A549 (cell line): Measurements from ENCODE around the gene ARHGAP22. TPM values are rescaled to one million over a fixed set of nuclear protein-coding genes. Genes with fewer than 3 reads are reported as not detected.

Experiments used
- ATAC-seq, 2 experiments: fragments of 200-7000 bp in 1 of 2; fragments of >200 bp in 1 of 2; cut with Nextera tagmentation in 1 of 2; cut with Tn5 transposase in 1 of 2; 3 replicates each; pipeline versions ENCODE4 v1.8.0 to v1.9.1; 2018 to 2020; ENCODE audit warnings: mild to moderate bottlenecking in 1 of 2, moderate library complexity in 1 of 2
- CTCF ChIA-PET: fragments of 300-600 bp; sonication (Branson Sonifier 250); formaldehyde crosslinking; extraction: SDS; loops from one replicate; lab custom pipeline; 2021; ENCODE audit warnings: antibody characterized with exemption, inconsistent platforms; lab: Yijun Ruan, JAX
- POLR2A ChIA-PET: fragments of 350-600 bp; formaldehyde crosslinking; extraction: SDS; loops from one replicate; lab custom pipeline; 2021; ENCODE audit warnings: antibody characterized with exemption, inconsistent platforms; lab: Yijun Ruan, JAX
- DNase-seq, 2 experiments: peaks; one replicate each; pipeline versions ENCODE4 v3.0.0 to v3.0.0-alpha.2; 2011 to 2016; ENCODE audit warnings: low read depth in 1 of 2, low spot score in 1 of 2
- FAIRE-seq: peaks from 2 replicates; lab custom pipeline; 2011; peaks lifted over from hg19 to GRCh38; lab: Jason Lieb, UNC
- H3K27ac ChIP-seq, 2 experiments: fragments of >200 bp; sonication (Bioruptor Twin); formaldehyde crosslinking; 3 replicates each; pipeline ENCODE4 v1.5.1; 2016 to 2017
- H3K4me1 ChIP-seq: fragments of >200 bp; sonication (Bioruptor Twin); formaldehyde crosslinking; 3 replicates; pipeline ENCODE4 v1.6.1; 2016
- H3K4me2 ChIP-seq: fragments of >200 bp; sonication (Bioruptor Twin); formaldehyde crosslinking; 3 replicates; pipeline ENCODE4 v1.6.1; 2016
- H3K4me3 ChIP-seq: fragments of >200 bp; sonication (Bioruptor Twin); formaldehyde crosslinking; 3 replicates; pipeline ENCODE4 v1.5.1; 2016
- H3K9me3 ChIP-seq: fragments of >200 bp; sonication (Bioruptor Twin); formaldehyde crosslinking; 3 replicates; pipeline ENCODE4 v1.6.1; 2016
- ATOH8 ChIP-seq: fragments of 250-450 bp; sonication (Bioruptor Pico); IDR thresholded peaks from 2 replicates; pipeline ENCODE4 v1.5.0; 2020; ENCODE audit warnings: low read depth, mild to moderate bottlenecking, moderate library complexity
- BHLHE40 ChIP-seq: IDR thresholded peaks from 2 replicates; pipeline ENCODE4 v1.6.1; 2012; ENCODE audit warnings: low read depth, low read length, inconsistent platforms
- CBX8 ChIP-seq: fragments of 200-600 bp; sonication (generic); IDR thresholded peaks from 2 replicates; pipeline ENCODE4 v1.6.1; 2016
- CHD2 ChIP-seq: fragments of 150-350 bp; IDR thresholded peaks from 2 replicates; pipeline ENCODE4 v1.6.1; 2014; ENCODE audit warnings: low read length; ENCODE audit not compliant: partially characterized antibody
- EHF ChIP-seq: fragments of 250-450 bp; sonication (Bioruptor Pico); IDR thresholded peaks from 2 replicates; pipeline ENCODE4 v1.5.0; 2020; ENCODE audit warnings: mild to moderate bottlenecking
- EHMT2 ChIP-seq: fragments of 200-600 bp; sonication (generic); IDR thresholded peaks from 2 replicates; pipeline ENCODE4 v1.6.1; 2016; ENCODE audit warnings: antibody characterized with exemption, low read depth, mild to moderate bottlenecking, moderate library complexity
- ELK1 ChIP-seq: fragments of 150-350 bp; IDR thresholded peaks from 2 replicates; pipeline ENCODE4 v1.6.1; 2014; ENCODE audit warnings: low read depth, mild to moderate bottlenecking, low read length
- ESRRA ChIP-seq: fragments of 150-350 bp; IDR thresholded peaks from 2 replicates; pipeline ENCODE4 v1.6.1; 2014; ENCODE audit warnings: mild to moderate bottlenecking, low read length, borderline replicate concordance
- FOXS1 ChIP-seq: fragments of 250-450 bp; sonication (Bioruptor Pico); IDR thresholded peaks from 2 replicates; pipeline ENCODE4 v1.5.0; 2020; ENCODE audit warnings: mild to moderate bottlenecking, moderate library complexity
- GATA3 ChIP-seq: IDR thresholded peaks from 2 replicates; pipeline ENCODE4 v1.6.1; 2012; ENCODE audit warnings: borderline replicate concordance
- HDAC2 ChIP-seq: fragments of 200-600 bp; sonication (generic); IDR thresholded peaks from 2 replicates; pipeline ENCODE4 v1.6.1; 2016
- HEYL ChIP-seq: fragments of 250-450 bp; sonication (Bioruptor Pico); IDR thresholded peaks from 2 replicates; pipeline ENCODE4 v1.8.0; 2021; ENCODE audit warnings: mild to moderate bottlenecking, moderate library complexity
- HMGXB4 ChIP-seq: fragments of 250-450 bp; sonication (Bioruptor Pico); IDR thresholded peaks from 2 replicates; pipeline ENCODE4 v1.5.0; 2021; ENCODE audit warnings: mild to moderate bottlenecking, moderate library complexity, borderline replicate concordance
- HOXA7 ChIP-seq: fragments of 250-450 bp; sonication (Bioruptor Pico); IDR thresholded peaks from 2 replicates; pipeline ENCODE4 v1.5.0; 2020; ENCODE audit warnings: mild to moderate bottlenecking, moderate library complexity
- JUN ChIP-seq, 2 experiments: fragments of >200 bp; sonication (Bioruptor Twin); formaldehyde crosslinking; IDR thresholded peaks; 2 replicates in 1 of 2; 3 replicates in 1 of 2; pipeline ENCODE4 v1.6.1; 2016 to 2017
- KDM5A ChIP-seq: fragments of 200-600 bp; sonication (generic); IDR thresholded peaks from 2 replicates; pipeline ENCODE4 v1.6.1; 2016; ENCODE audit warnings: antibody characterized with exemption, mild to moderate bottlenecking
- MAFK ChIP-seq: fragments of 450-650 bp; IDR thresholded peaks from 2 replicates; pipeline ENCODE4 v1.6.1; 2014; ENCODE audit not compliant: partially characterized antibody
- MAX ChIP-seq: IDR thresholded peaks from 2 replicates; pipeline ENCODE4 v1.6.1; 2012
- MAZ ChIP-seq: fragments of 150-350 bp; IDR thresholded peaks from 2 replicates; pipeline ENCODE4 v1.6.1; 2014; ENCODE audit warnings: antibody characterized with exemption, low read depth, low read length, borderline replicate concordance
- NR3C1 ChIP-seq: fragments of >200 bp; sonication (Bioruptor Twin); formaldehyde crosslinking; IDR thresholded peaks from 3 replicates; pipeline ENCODE4 v1.6.1; 2017
- PHF8 ChIP-seq: fragments of 200-600 bp; sonication (generic); IDR thresholded peaks from 2 replicates; pipeline ENCODE4 v1.6.1; 2016; ENCODE audit warnings: low read depth, mild to moderate bottlenecking, antibody characterized with exemption, moderate library complexity, borderline replicate concordance
- RAD21 ChIP-seq, 2 experiments: fragments of >200 bp in 1 of 2; sonication (Bioruptor Twin) in 1 of 2; formaldehyde crosslinking in 1 of 2; IDR thresholded peaks in 1 of 2; conservative IDR thresholded peaks in 1 of 2; 2 replicates in 1 of 2; 3 replicates in 1 of 2; pipeline ENCODE4 v1.6.1; 2012 to 2018; ENCODE audit warnings: inconsistent platforms in 1 of 2
- RARB ChIP-seq: fragments of 250-450 bp; sonication (Bioruptor Pico); IDR thresholded peaks from 2 replicates; pipeline ENCODE4 v1.8.0; 2021; ENCODE audit warnings: mild to moderate bottlenecking, moderate library complexity
- REST ChIP-seq: fragments of 200-600 bp; sonication (generic); IDR thresholded peaks from 2 replicates; pipeline ENCODE4 v1.6.1; 2016; ENCODE audit warnings: antibody characterized with exemption, mild to moderate bottlenecking, moderate library complexity
- RNF2 ChIP-seq: fragments of 200-600 bp; sonication (generic); IDR thresholded peaks from 2 replicates; pipeline ENCODE4 v1.6.1; 2016; ENCODE audit warnings: low read depth, mild to moderate bottlenecking, antibody characterized with exemption, moderate library complexity, borderline replicate concordance
- USF2 ChIP-seq: fragments of 450-650 bp; IDR thresholded peaks from 2 replicates; pipeline ENCODE4 v1.6.1; 2014; ENCODE audit warnings: antibody characterized with exemption
- ZC3H11A ChIP-seq: fragments of 450-650 bp; IDR thresholded peaks from 2 replicates; pipeline ENCODE4 v1.6.1; 2014; ENCODE audit warnings: antibody characterized with exemption, mild to moderate bottlenecking
- ZSCAN20 ChIP-seq: fragments of 250-450 bp; sonication (Bioruptor Pico); IDR thresholded peaks from 2 replicates; pipeline ENCODE4 v1.8.0; 2022; ENCODE audit warnings: mild to moderate bottlenecking, moderate library complexity
- WGBS: methylation state at CpG from one replicate; pipeline ENCODE4 v1.1.6; 2017; ENCODE audit errors: missing lambda C conversion rate; 5-methylcytosine and 5-hydroxymethylcytosine counted together
- polyA plus RNA-seq, 4 experiments: library from polyadenylated mRNA; depleted of rRNA in 3 of 4; stranded (reverse); fragments of >200 nt; fragmentation: RNase III in 1 of 4; extraction: RNeasy Plus Mini Kit Qiagen cat#74134 plus additional on column Dnase treatment in 1 of 4; gene quantifications; 2 replicates in 3 of 4; 3 replicates in 1 of 4; pipeline ENCODE4 v1.2.3, GENCODE V29; 2011 to 2017

Gene ARHGAP22
- polyA plus RNA-seq, 2 of the 4 experiments (the other 2 are of a cell fraction): 1.9 to 3.2 TPM

GRCh38 chr10:48533540-48533939 is 71.3 kb downstream of the ARHGAP22 start:
- POLR2A ChIA-PET: no interaction called here
- DNase-seq: no peak
- no peak for TF ChIP-seq KDM5A
- TF ChIP-seq HOXA7 (CRISPR knock-in tag): no peak
- TF ChIP-seq EHMT2: no peak
- no peak for TF ChIP-seq RAD21 (conservative IDR thresholded peaks at IDR 0.05 in 1 of 2, IDR thresholded peaks at IDR 0.05 in 1 of 2)
- no peak for TF ChIP-seq HEYL (CRISPR knock-in tag)
- TF ChIP-seq REST: no peak
- no peak for TF ChIP-seq CBX8
- no peak for TF ChIP-seq CHD2
- TF ChIP-seq RARB (CRISPR knock-in tag): no peak
- TF ChIP-seq FOXS1 (CRISPR knock-in tag): no peak
- no peak for TF ChIP-seq NR3C1
- no peak for TF ChIP-seq JUN (IDR thresholded peaks at IDR 0.05)
- TF ChIP-seq BHLHE40: no peak
- no peak for TF ChIP-seq MAFK
- TF ChIP-seq HMGXB4 (CRISPR knock-in tag): no peak
- TF ChIP-seq RNF2: no peak
- no peak for TF ChIP-seq ZSCAN20 (CRISPR knock-in tag)
- TF ChIP-seq, all 56 proteins: peak for 0
- Histone ChIP-seq H3K4me1 (no peaks in the 10 kb centered on the region), H3K4me3 (no peak overlapping the region), H3K9me3 (no peaks in the 10 kb centered on the region), H3K4me2 (no peak overlapping the region), H3K27ac (no peak overlapping the region)
- FAIRE-seq: no peak
- CTCF ChIA-PET: interaction anchor here (0.9 to 1.4 kb wide), 2 partner anchors 10 to 52 kb away, joined by 3 to 6 read pairs; no protein-coding TSS in a partner anchor
- WGBS: 82% methylated on average over 3 of the region's 3 CpGs
- no peak for ATAC-seq

- DNase-seq (no peak), ATAC-seq (no peak), FAIRE-seq (no peak)
- 54% methylated on average over 4 of the region's 5 CpGs for WGBS
- Histone ChIP-seq H3K4me3 (no peak overlapping the region), H3K27ac (no peak overlapping the region), H3K9me3 (no peaks in the 10 kb centered on the region), H3K4me1 (no peaks in the 10 kb centered on the region), H3K4me2 (no peak overlapping the region)
- ChIA-PET CTCF (interaction anchor here (0.9 kb wide), 1 partner anchor 124 kb away, joined by 4 read pairs; no protein-coding TSS in a partner anchor), POLR2A (no interaction called here)
- TF ChIP-seq PHF8 (no peak), GATA3 (no peak), FOXS1 (CRISPR knock-in tag) (no peak), MAFK (no peak), ESRRA (no peak), KDM5A (no peak), USF2 (no peak), RAD21 (conservative IDR thresholded peaks at IDR 0.05 in 1 of 2, IDR thresholded peaks at IDR 0.05 in 1 of 2) (no peak), EHF (CRISPR knock-in tag) (no peak), ATOH8 (CRISPR knock-in tag) (no peak), HDAC2 (no peak), RNF2 (no peak), ZC3H11A (no peak), MAX (no peak), HEYL (CRISPR knock-in tag) (no peak), ELK1 (no peak), MAZ (no peak), CBX8 (no peak)
These were observed 73.4 kb downstream of the ARHGAP22 start for GRCh38 chr10:48531486-48531885.
